Suprapubic skin (tissue), 3 donors: ENCODE results near the gene HMCN1.

Experiments used
- POLR2A ChIP-seq, 2 donors: fragments of 450-650 bp; IDR thresholded peaks; one replicate each; pipeline ENCODE4 v1.6.1; 2017; ENCODE audit warnings: antibody characterized with exemption in 2 of 2, mild to moderate bottlenecking in 2 of 2, moderate library complexity in 2 of 2
- TF ChIP-seq, protein P1 (sequence below), 2 donors: fragments of 200-600 bp in 1 of 2; fragments of 450-650 bp in 1 of 2; sonication (generic) in 1 of 2; IDR thresholded peaks; one replicate each; pipeline ENCODE4 v1.5.1; 2016 to 2019; ENCODE audit warnings: antibody characterized with exemption in 2 of 2, mild to moderate bottlenecking in 1 of 2, moderate library complexity in 1 of 2

DNA sequence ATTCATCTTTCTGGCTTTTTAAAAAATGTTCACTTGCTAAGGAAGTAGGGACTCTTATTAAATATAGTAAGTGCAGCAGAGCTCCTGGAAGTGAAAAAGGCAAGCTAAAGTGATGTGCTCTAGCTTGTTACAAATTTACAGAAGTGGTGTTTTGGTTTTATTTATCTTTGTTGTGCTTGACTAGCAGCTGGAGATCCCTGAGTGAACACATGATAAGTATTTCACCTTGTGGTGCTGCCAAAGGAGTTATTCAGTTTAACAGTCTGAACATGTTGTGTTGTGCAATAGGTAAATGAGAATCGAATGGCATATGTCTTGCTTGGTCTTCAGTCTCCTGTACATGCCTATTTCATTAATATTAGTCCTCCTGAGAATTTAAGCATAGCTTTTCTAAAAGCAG lies 325.1 kb downstream of the HMCN1 start:
- TF ChIP-seq, protein P1, sequence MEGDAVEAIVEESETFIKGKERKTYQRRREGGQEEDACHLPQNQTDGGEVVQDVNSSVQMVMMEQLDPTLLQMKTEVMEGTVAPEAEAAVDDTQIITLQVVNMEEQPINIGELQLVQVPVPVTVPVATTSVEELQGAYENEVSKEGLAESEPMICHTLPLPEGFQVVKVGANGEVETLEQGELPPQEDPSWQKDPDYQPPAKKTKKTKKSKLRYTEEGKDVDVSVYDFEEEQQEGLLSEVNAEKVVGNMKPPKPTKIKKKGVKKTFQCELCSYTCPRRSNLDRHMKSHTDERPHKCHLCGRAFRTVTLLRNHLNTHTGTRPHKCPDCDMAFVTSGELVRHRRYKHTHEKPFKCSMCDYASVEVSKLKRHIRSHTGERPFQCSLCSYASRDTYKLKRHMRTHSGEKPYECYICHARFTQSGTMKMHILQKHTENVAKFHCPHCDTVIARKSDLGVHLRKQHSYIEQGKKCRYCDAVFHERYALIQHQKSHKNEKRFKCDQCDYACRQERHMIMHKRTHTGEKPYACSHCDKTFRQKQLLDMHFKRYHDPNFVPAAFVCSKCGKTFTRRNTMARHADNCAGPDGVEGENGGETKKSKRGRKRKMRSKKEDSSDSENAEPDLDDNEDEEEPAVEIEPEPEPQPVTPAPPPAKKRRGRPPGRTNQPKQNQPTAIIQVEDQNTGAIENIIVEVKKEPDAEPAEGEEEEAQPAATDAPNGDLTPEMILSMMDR (IDR thresholded peaks at IDR 0.05) = no peak
- TF ChIP-seq POLR2A (IDR thresholded peaks at IDR 0.05) = no peak
